HG03108 (cell line): ENCODE data around the gene KAZN.

ENCODE experiments used
- ATAC-seq: cut with Tn5 transposase; IDR thresholded peaks from one replicate; pipeline ENCODE4 v1.9.1; 2021; ENCODE audit warnings: moderate library complexity; ENCODE audit not compliant: unreplicated experiment

KAZN gene

GRCh38 chr1:14784790-14785773 lies 186.6 kb downstream of the KAZN start:
- ATAC-seq, result no peak

- ATAC-seq, result no peak
These were observed 187.7 kb downstream of the KAZN start for GRCh38 chr1:14786109-14786675.

- no peak for ATAC-seq
These were observed 188.2 kb downstream of the KAZN start for GRCh38 chr1:14786681-14787080.

GRCh38 chr1:14787604-14788003 lies 189.1 kb downstream of the KAZN start:
- no peak for ATAC-seq

GRCh38 chr1:14788080-14788479 lies 189.6 kb downstream of the KAZN start:
- no peak for ATAC-seq

- ATAC-seq, result no peak
These were observed 192.5 kb downstream of the KAZN start for GRCh38 chr1:14790982-14791381.

GRCh38 chr1:14791654-14792053 lies 193.2 kb downstream of the KAZN start:
- ATAC-seq, result no peak

- no peak for ATAC-seq
These were observed 195.8 kb downstream of the KAZN start for GRCh38 chr1:14794136-14794768.

- no peak for ATAC-seq
These were observed 196.4 kb downstream of the KAZN start for GRCh38 chr1:14794906-14795305.

GRCh38 chr1:14795589-14795988 lies 197.1 kb downstream of the KAZN start:
- ATAC-seq, result no peak

- no peak for ATAC-seq
These were observed 201.5 kb downstream of the KAZN start for GRCh38 chr1:14800014-14800413.

- no peak for ATAC-seq
These were observed 202.1 kb downstream of the KAZN start for GRCh38 chr1:14800500-14801076.

- ATAC-seq, result no peak
These were observed 204.7 kb downstream of the KAZN start for GRCh38 chr1:14803002-14803789.

- no peak for ATAC-seq
These were observed 206.1 kb downstream of the KAZN start for GRCh38 chr1:14804626-14805025.

GRCh38 chr1:14806772-14807171 lies 208.3 kb downstream of the KAZN start:
- ATAC-seq, result no peak

GRCh38 chr1:14808768-14809167 lies 210.3 kb downstream of the KAZN start:
- ATAC-seq, result no peak

GRCh38 chr1:14809191-14809981 lies 210.9 kb downstream of the KAZN start:
- no peak for ATAC-seq

- no peak for ATAC-seq
These were observed 212.3 kb downstream of the KAZN start for GRCh38 chr1:14810595-14811361.

- no peak for ATAC-seq
These were observed 213.1 kb downstream of the KAZN start for GRCh38 chr1:14811573-14811972.
